ENCODE measurements around the gene INTS7.
"Not testable (repeated sequence)": the region's sequence is repeated elsewhere in the genome, so short reads cannot be mapped to it uniquely, and the experiment has no call there.

The INTS7 gene

GRCh38 chr1:211959680-211960079, 75.7 kb downstream of the INTS7 start:
- H3K27me3 ChIP-seq, result no peaks in the 10 kb centered on the region
- peaks cover 22% of the 10 kb centered on the region for H3K36me3 ChIP-seq
- no peak overlapping the region for H3K4me3 ChIP-seq (ENCODE audit: low read depth, low read length)
- no peak for TF ChIP-seq CTCF (IDR thresholded peaks at IDR 0.05; ENCODE audit: low read depth, low read length)
- DNase-seq, result no peak
- H3K9me3 ChIP-seq, result no peaks in the 10 kb centered on the region
- H3K4me1 ChIP-seq, result no peaks in the 10 kb centered on the region

- no peak for TF ChIP-seq CTCF (IDR thresholded peaks at IDR 0.05; ENCODE audit: low read depth, low read length)
- H3K36me3 ChIP-seq, result peaks cover 22% of the 10 kb centered on the region
These were observed 76.1 kb downstream of the INTS7 start for GRCh38 chr1:211959221-211959620.

GRCh38 chr1:211954028-211954427, 81.3 kb downstream of the INTS7 start:
- H3K27me3 ChIP-seq; DNase-seq; H3K4me3 ChIP-seq (ENCODE audit: low read depth, low read length); H3K9me3 ChIP-seq; H3K4me1 ChIP-seq: not testable (repeated sequence)
- peaks cover 32% of the 10 kb centered on the region for H3K36me3 ChIP-seq

More at GRCh38 chr1:211959221-211959620, 76.1 kb downstream of the INTS7 start:
- no peak for DNase-seq
- no peaks in the 10 kb centered on the region for H3K9me3 ChIP-seq
- H3K4me3 ChIP-seq (ENCODE audit: low read depth, low read length), result no peak overlapping the region
- no peaks in the 10 kb centered on the region for H3K27me3 ChIP-seq
- H3K4me1 ChIP-seq, result no peaks in the 10 kb centered on the region

- H3K9me3 ChIP-seq, DNase-seq: not testable (repeated sequence)
- H3K36me3 ChIP-seq, result peaks cover 32% of the 10 kb centered on the region
These were observed 81.8 kb downstream of the INTS7 start for GRCh38 chr1:211953543-211953942.

GRCh38 chr1:211952299-211952698, 83.1 kb downstream of the INTS7 start:
- Histone ChIP-seq H3K4me3 (ENCODE audit: low read depth, low read length) (no peak overlapping the region), H3K4me1 (no peaks in the 10 kb centered on the region), H3K27me3 (no peaks in the 10 kb centered on the region), H3K9me3 (no peaks in the 10 kb centered on the region), H3K36me3 (peaks cover 36% of the 10 kb centered on the region)
- no peak for TF ChIP-seq CTCF (IDR thresholded peaks at IDR 0.05; ENCODE audit: low read depth, low read length)
- no peak for DNase-seq

More at GRCh38 chr1:211953543-211953942, 81.8 kb downstream of the INTS7 start:
- H3K27me3 ChIP-seq; H3K4me1 ChIP-seq; H3K4me3 ChIP-seq (ENCODE audit: low read depth, low read length): not testable (repeated sequence)

- H3K9me3 ChIP-seq, result no peaks in the 10 kb centered on the region
- H3K36me3 ChIP-seq, result peaks cover 35% of the 10 kb centered on the region
- H3K27me3 ChIP-seq, result no peaks in the 10 kb centered on the region
- no peak for TF ChIP-seq CTCF (IDR thresholded peaks at IDR 0.05; ENCODE audit: low read depth, low read length)
- H3K4me1 ChIP-seq, result no peaks in the 10 kb centered on the region
- DNase-seq, result no peak
- no peak overlapping the region for H3K4me3 ChIP-seq (ENCODE audit: low read depth, low read length)
These were observed 83.5 kb downstream of the INTS7 start for GRCh38 chr1:211951856-211952255.

- no peak overlapping the region for H3K4me3 ChIP-seq (ENCODE audit: low read depth, low read length)
- H3K27me3 ChIP-seq, result no peaks in the 10 kb centered on the region
- no peak for TF ChIP-seq CTCF (IDR thresholded peaks at IDR 0.05; ENCODE audit: low read depth, low read length)
- no peak for DNase-seq
- no peaks in the 10 kb centered on the region for H3K9me3 ChIP-seq
- H3K36me3 ChIP-seq, result peaks cover 36% of the 10 kb centered on the region
- no peaks in the 10 kb centered on the region for H3K4me1 ChIP-seq
These were observed 87.0 kb downstream of the INTS7 start for GRCh38 chr1:211948377-211948776.

Measured in BE2C (cell line).